CD4-positive, alpha-beta T cell treated with Interleukin-17A for 1 hour (primary cell): ENCODE data around the gene ANKRD49.

ENCODE experiments used
- DNase-seq: peaks from one replicate; pipeline ENCODE4 v3.0.0-alpha.2; 2020

The ANKRD49 gene

GRCh38 chr11:94545264-94546161 is 51.7 kb downstream of the ANKRD49 start:
- no peak for DNase-seq

GRCh38 chr11:94546162-94546470 is 52.3 kb downstream of the ANKRD49 start:
- DNase-seq, result no peak

GRCh38 chr11:94546886-94547285 is 53.1 kb downstream of the ANKRD49 start:
- DNase-seq, result no peak

GRCh38 chr11:94549146-94549545 is 55.4 kb downstream of the ANKRD49 start:
- DNase-seq, result no peak
